ENCODE measurements around the gene EDRF1.
A peak's percentile ranks its signal among the peaks of the same experiment; 100 is the strongest.

EDRF1 gene

DNA sequence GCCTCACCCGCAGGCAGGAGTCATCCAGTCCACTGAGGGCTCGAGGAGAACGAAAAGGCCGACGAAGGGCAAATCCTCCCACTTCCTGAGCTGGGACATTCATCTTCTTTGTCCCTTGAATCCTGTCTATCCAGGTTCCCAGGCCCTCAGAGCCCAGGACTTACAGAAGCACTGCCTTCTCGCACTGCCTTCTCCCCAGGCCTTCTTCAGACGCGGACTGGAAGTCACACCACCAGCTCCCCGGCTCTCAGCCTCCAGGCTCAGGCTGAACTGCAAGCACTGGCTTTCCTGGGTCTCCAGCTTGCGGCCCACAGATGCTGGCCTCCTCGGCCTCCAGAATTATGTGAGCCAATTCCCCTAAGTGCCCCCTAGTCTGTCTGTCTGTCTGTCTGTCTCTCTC, 62.5 kb downstream of the EDRF1 start:
- TF ChIP-seq, protein P1, sequence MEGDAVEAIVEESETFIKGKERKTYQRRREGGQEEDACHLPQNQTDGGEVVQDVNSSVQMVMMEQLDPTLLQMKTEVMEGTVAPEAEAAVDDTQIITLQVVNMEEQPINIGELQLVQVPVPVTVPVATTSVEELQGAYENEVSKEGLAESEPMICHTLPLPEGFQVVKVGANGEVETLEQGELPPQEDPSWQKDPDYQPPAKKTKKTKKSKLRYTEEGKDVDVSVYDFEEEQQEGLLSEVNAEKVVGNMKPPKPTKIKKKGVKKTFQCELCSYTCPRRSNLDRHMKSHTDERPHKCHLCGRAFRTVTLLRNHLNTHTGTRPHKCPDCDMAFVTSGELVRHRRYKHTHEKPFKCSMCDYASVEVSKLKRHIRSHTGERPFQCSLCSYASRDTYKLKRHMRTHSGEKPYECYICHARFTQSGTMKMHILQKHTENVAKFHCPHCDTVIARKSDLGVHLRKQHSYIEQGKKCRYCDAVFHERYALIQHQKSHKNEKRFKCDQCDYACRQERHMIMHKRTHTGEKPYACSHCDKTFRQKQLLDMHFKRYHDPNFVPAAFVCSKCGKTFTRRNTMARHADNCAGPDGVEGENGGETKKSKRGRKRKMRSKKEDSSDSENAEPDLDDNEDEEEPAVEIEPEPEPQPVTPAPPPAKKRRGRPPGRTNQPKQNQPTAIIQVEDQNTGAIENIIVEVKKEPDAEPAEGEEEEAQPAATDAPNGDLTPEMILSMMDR (IDR thresholded peaks at IDR 0.05; ENCODE audit: low read depth, low read length): no peak
- H3K9me3 ChIP-seq (ENCODE audit: severe bottlenecking): peaks cover 14% of the 10 kb centered on the region
- peak overlapping the region; percentile 53 for H3K27ac ChIP-seq
- no peak overlapping the region for H3K4me3 ChIP-seq (ENCODE audit: low read depth, low read length)
- H3K27me3 ChIP-seq (ENCODE audit: insufficient read depth, low read depth, severe bottlenecking): no peaks in the 10 kb centered on the region
- DNase-seq: no peak
- H3K36me3 ChIP-seq: no peaks in the 10 kb centered on the region

DNA sequence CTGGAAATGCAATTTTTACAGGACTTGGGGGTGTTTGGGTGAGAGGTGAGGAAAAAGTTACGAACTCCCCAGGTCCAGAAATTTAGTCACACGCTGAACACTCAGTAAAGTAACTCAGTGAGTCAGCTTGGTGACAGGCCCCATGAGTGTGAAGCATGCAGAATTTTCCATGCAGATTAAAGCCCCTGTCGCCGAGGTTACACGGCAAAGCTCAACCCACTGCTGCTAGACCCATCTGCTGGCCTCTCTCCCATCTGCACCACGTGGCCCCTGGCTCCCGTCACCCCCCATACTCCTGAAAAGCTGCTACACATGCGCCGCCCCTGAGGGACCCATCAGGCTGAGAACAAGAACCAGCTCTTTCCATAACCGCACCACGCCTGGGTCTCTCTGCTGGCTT, 63.1 kb downstream of the EDRF1 start:
- DNase-seq: peak; percentile 72
- no peaks in the 10 kb centered on the region for H3K36me3 ChIP-seq
- peaks cover 14% of the 10 kb centered on the region for H3K9me3 ChIP-seq (ENCODE audit: severe bottlenecking)
- TF ChIP-seq, protein P1 (IDR thresholded peaks at IDR 0.05; ENCODE audit: low read depth, low read length): no peak
- no peaks in the 10 kb centered on the region for H3K27me3 ChIP-seq (ENCODE audit: insufficient read depth, low read depth, severe bottlenecking)
- H3K4me3 ChIP-seq (ENCODE audit: low read depth, low read length): no peak overlapping the region
- peak overlapping the region; percentile 53 for H3K27ac ChIP-seq

DNA sequence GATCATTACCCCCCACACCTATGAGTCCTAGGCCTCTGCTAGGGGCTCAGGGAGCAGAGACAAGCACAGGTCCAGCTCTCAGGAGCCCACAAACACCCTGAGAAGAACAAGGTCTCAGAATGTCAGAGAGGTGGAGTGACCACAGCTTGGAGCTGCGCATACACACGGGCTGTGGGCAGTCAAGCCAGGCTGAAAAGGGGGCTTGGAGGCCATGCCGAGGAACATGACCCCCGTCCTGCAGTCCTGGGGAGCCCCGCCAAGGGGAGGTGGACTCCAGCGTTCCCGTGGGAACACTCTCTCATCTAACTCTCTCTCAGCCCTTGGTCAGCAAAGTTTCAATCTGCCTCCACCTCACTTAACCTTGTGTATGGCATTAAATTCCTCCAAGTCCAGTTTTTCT, 63.9 kb downstream of the EDRF1 start:
- Histone ChIP-seq H3K36me3 (no peaks in the 10 kb centered on the region), H3K4me3 (ENCODE audit: low read depth, low read length) (no peak overlapping the region), H3K27ac (no peak overlapping the region), H3K9me3 (ENCODE audit: severe bottlenecking) (peaks cover 14% of the 10 kb centered on the region), H3K27me3 (ENCODE audit: insufficient read depth, low read depth, severe bottlenecking) (no peaks in the 10 kb centered on the region)
- TF ChIP-seq, protein P1 (IDR thresholded peaks at IDR 0.05; ENCODE audit: low read depth, low read length): no peak
- no peak for DNase-seq

DNA sequence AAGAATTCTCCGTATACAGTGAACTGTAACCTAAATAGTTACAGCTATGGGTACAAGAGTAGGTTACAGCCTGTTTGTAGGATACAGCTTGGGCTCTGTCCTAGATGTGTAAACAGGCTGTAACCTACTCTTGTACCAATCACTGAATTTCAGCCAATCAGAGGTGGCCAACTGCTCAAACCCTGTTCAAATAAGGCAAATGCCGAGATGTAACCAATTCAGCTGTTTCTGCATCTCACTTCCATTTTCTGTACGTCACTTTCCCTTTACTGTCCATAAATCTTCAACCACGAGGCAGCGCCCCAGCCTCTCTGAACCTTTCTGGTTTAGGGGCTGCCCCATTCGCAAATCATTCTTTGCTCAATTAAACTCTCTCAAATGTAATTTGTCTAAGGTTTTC, 64.4 kb downstream of the EDRF1 start:
- TF ChIP-seq, protein P1 (IDR thresholded peaks at IDR 0.05; ENCODE audit: low read depth, low read length): no peak
- H3K4me3 ChIP-seq (ENCODE audit: low read depth, low read length): no peak overlapping the region
- H3K27me3 ChIP-seq (ENCODE audit: insufficient read depth, low read depth, severe bottlenecking): no peaks in the 10 kb centered on the region
- no peak for DNase-seq
- H3K9me3 ChIP-seq (ENCODE audit: severe bottlenecking): peaks cover 14% of the 10 kb centered on the region
- H3K27ac ChIP-seq: no peak overlapping the region
- H3K36me3 ChIP-seq: no peaks in the 10 kb centered on the region; the same call in 1 of the 2 replicates

DNA sequence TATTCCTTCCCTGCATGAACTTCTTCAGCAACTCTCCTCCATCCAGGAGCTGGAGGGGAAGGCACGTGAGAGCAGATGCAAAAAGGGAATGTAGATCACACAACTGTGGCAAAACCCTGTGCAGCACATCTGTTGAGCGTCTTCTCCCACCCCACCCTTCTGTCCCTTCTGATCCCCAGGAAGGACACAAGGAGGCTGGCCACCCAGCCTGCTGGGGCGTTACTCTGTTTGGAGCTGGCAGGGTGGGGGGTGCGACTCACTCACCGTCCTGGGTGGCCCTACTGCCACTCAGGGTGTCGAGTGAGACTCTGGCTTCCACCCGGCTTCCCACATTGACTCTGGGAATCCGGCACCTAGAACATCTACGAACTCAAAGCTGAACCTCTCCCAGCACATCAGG, 66.3 kb downstream of the EDRF1 start:
- DNase-seq: no peak

More for the DNA sequence above, 66.3 kb downstream of the EDRF1 start:
- Histone ChIP-seq H3K27ac (no peak overlapping the region), H3K36me3 (no peaks in the 10 kb centered on the region; the same call in 1 of the 2 replicates), H3K27me3 (ENCODE audit: insufficient read depth, low read depth, severe bottlenecking) (no peaks in the 10 kb centered on the region), H3K4me3 (ENCODE audit: low read depth, low read length) (no peak overlapping the region), H3K9me3 (ENCODE audit: severe bottlenecking) (peaks cover 6% of the 10 kb centered on the region)
- TF ChIP-seq, protein P1 (IDR thresholded peaks at IDR 0.05; ENCODE audit: low read depth, low read length): no peak

Data from WERI-Rb-1 (cell line).